ENCODE results near the gene MCM3AP. TPM values are rescaled to one million over a fixed set of nuclear protein-coding genes. Genes with fewer than 3 reads are reported as not detected.
A peak's percentile ranks its signal among the peaks of the same experiment; 100 is the strongest.

Gene MCM3AP
- total RNA-seq, 1 donor: 60.9 TPM

- H3K4me3 ChIP-seq (ENCODE audit: low read depth, low read length): no peak overlapping the region
- DNase-seq (ENCODE audit: low read depth): peak; percentile 74
Measured at GRCh38 chr21:46188226-46189212, 96.9 kb downstream of the MCM3AP start.

GRCh38 chr21:46187814-46188213 lies 97.6 kb downstream of the MCM3AP start:
- DNase-seq (ENCODE audit: low read depth): no peak
- no peak for TF ChIP-seq CTCF (IDR thresholded peaks at IDR 0.05; ENCODE audit: insufficient read depth, low read depth, low read length)
- no peak overlapping the region for H3K4me3 ChIP-seq (ENCODE audit: low read depth, low read length)

More at GRCh38 chr21:46188226-46189212, 96.9 kb downstream of the MCM3AP start:
- TF ChIP-seq CTCF (IDR thresholded peaks at IDR 0.05; ENCODE audit: insufficient read depth, low read depth, low read length): no peak

- no peak overlapping the region for H3K4me3 ChIP-seq (ENCODE audit: low read depth, low read length)
- no peak for DNase-seq (ENCODE audit: low read depth)
- no peak for TF ChIP-seq CTCF (IDR thresholded peaks at IDR 0.05; ENCODE audit: insufficient read depth, low read depth, low read length)
Measured at GRCh38 chr21:46187261-46187660, 98.2 kb downstream of the MCM3AP start.

- no peak for TF ChIP-seq CTCF (IDR thresholded peaks at IDR 0.05; ENCODE audit: insufficient read depth, low read depth, low read length)
- H3K4me3 ChIP-seq (ENCODE audit: low read depth, low read length): no peak overlapping the region
Measured at GRCh38 chr21:46185716-46186115, 99.7 kb downstream of the MCM3AP start.

More at GRCh38 chr21:46185716-46186115, 99.7 kb downstream of the MCM3AP start:
- DNase-seq (ENCODE audit: low read depth): no peak

Other genes starting within 250 kb of the MCM3AP start
- 487 and 812 TPM in 2 replicates for gene COL6A2, start 187.5 kb downstream of the MCM3AP start, total RNA-seq
- under 0.01 and 0.43 TPM in 2 replicates for gene FTCD, start 130.0 kb downstream of the MCM3AP start, total RNA-seq
- 5.8 and 9.5 TPM in 2 replicates for gene SPATC1L, start 101.2 kb downstream of the MCM3AP start, total RNA-seq
- 139 and 182 TPM in 2 replicates for gene LSS, start 56.8 kb downstream of the MCM3AP start, total RNA-seq
- gene YBEY, start 731 bp upstream of the MCM3AP start, total RNA-seq: 10.3 and 10.4 TPM in 2 replicates
- gene C21orf58, start 38.3 kb upstream of the MCM3AP start, total RNA-seq: 5.5 and 5.6 TPM in 2 replicates
- gene PCNT, start 38.5 kb upstream of the MCM3AP start, total RNA-seq: 21.6 and 23.8 TPM in 2 replicates
- 25.1 and 32.0 TPM in 2 replicates for gene DIP2A, start 173.3 kb upstream of the MCM3AP start, total RNA-seq

Data from fibroblast of villous mesenchyme (primary cell).